Measurements from ENCODE around the gene TES.
"Not testable (repeated sequence)": the region's sequence is repeated elsewhere in the genome, so short reads cannot be mapped to it uniquely, and the experiment has no call there.

The TES gene

GRCh38 chr7:116290740-116291139, 80.4 kb downstream of the TES start:
- no peak for DNase-seq (ENCODE audit: low spot score)

- no peak for DNase-seq (ENCODE audit: low spot score)
These were observed 81.6 kb downstream of the TES start for GRCh38 chr7:116291937-116292336.

- no peak for DNase-seq (ENCODE audit: low spot score)
These were observed 82.0 kb downstream of the TES start for GRCh38 chr7:116292381-116292780.

- DNase-seq (ENCODE audit: low spot score), result no peak
These were observed 82.8 kb downstream of the TES start for GRCh38 chr7:116293139-116293538.

DNA sequence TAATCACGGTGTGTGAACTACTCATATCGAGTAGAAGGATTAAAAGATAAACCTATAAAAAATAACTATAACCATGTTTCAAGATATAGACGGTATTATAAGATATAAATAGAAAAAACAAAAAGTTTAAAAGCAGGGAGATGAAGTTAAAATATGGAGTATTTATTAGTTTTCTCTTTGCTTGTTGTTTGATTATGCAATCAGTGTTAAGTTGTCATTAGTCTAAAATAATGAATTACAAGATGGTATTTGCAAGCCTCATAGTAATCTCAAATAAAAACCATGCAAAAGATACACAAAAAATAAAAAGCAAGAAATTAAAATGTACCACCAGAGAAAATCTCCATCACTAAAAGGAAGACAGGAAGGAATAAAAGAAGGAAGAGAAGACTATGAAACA, 83.3 kb downstream of the TES start:
- DNase-seq (ENCODE audit: low spot score), result no peak

- DNase-seq (ENCODE audit: low spot score), result not testable (repeated sequence)
These were observed 85.6 kb downstream of the TES start for GRCh38 chr7:116295903-116296302.

- DNase-seq (ENCODE audit: low spot score), result no peak
These were observed 87.7 kb downstream of the TES start for GRCh38 chr7:116298055-116298454.

DNA sequence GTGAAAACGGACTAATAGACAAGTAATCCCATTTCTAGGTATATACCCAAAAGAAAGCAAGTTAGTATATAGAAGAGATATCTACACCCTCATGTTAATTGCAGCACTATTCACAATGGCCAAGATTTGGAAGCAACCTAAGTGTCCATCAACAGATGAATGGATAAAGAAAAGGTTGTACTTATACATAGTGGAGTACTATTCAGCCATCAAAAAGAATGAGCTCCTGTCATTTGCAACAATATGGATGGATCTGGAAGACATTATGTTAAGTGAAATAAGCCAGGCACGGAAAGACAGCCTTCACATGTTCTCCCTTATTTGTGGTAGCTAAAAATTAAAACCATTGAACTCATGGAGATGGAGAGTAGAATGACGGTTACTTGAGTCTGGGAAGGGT, 88.2 kb downstream of the TES start:
- no peak for DNase-seq (ENCODE audit: low spot score)

- DNase-seq (ENCODE audit: low spot score), result no peak
These were observed 95.4 kb downstream of the TES start for GRCh38 chr7:116305485-116306408.

DNA sequence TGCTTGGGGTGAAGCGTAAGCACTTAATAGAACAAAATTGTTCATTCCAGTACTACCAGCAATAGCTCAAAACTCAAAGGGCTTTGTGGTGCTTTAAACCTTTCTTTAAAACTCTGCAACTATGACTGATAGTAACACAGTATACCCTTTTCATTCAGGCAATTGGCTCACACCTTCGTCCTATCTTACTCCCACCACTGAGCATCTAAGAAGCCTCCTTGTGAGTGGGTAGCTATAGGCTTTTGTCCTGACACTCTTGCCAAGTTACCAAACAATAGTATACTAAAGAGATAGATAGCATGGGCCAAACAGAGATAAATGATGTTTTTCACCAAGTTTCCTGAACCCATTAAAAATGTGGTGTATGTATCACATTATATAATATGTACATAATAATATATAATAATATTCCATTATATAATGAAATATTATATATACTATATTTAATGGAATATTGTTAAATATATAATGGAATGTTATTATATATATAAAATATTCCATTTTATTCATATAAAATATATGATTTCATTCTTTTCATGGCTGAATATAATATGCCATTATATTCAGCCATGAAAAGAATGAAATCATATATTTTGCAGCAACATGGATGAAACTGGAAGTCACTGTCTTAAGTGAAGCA, 96.2 kb downstream of the TES start:
- DNase-seq (ENCODE audit: low spot score), result no peak

GRCh38 chr7:116307253-116307652, 96.9 kb downstream of the TES start:
- no peak for DNase-seq (ENCODE audit: low spot score)
